ENCODE measurements around the gene C5AR1. TPM values are rescaled to one million over a fixed set of nuclear protein-coding genes. Genes with fewer than 3 reads are reported as not detected.

The C5AR1 gene
- total and polyA plus RNA-seq, 4 donors: 1.8 to 5.3 (median 3.2) TPM

- Histone ChIP-seq H3K9me3 (ENCODE audit: control insufficient read depth in 4 of 4, low read length in 3 of 4) (no peaks in the 10 kb centered on the region), H3K36me3 (ENCODE audit: control insufficient read depth in 4 of 4, insufficient read depth in 3 of 4, low read depth in 1 of 4, low read length in 3 of 4) (no peaks in the 10 kb centered on the region), H3K4me3 (ENCODE audit: low read depth in 1 of 3, low read length in 3 of 3) (no peak overlapping the region), H3K9ac (ENCODE audit: low read depth in 1 of 2, low read length in 2 of 2) (no peak overlapping the region), H3K27ac (ENCODE audit: low read depth in 1 of 2, low read length in 2 of 2) (no peak overlapping the region), H3K4me1 (ENCODE audit: control insufficient read depth in 4 of 4, insufficient read depth in 4 of 4, low read length in 3 of 4) (no peaks in the 10 kb centered on the region), H3K27me3 (ENCODE audit: control insufficient read depth in 4 of 4, insufficient read depth in 4 of 4, low read length in 3 of 4) (no peaks in the 10 kb centered on the region)
- 95% methylated on average over 29 of the region's 29 CpGs for WGBS
- TF ChIP-seq SP1 (IDR thresholded peaks at IDR 0.05): no peak
- TF ChIP-seq MAX (IDR thresholded peaks at IDR 0.05): no peak
- no peak for TF ChIP-seq FOXA1 (IDR thresholded peaks at IDR 0.05)
- TF ChIP-seq, protein P1, sequence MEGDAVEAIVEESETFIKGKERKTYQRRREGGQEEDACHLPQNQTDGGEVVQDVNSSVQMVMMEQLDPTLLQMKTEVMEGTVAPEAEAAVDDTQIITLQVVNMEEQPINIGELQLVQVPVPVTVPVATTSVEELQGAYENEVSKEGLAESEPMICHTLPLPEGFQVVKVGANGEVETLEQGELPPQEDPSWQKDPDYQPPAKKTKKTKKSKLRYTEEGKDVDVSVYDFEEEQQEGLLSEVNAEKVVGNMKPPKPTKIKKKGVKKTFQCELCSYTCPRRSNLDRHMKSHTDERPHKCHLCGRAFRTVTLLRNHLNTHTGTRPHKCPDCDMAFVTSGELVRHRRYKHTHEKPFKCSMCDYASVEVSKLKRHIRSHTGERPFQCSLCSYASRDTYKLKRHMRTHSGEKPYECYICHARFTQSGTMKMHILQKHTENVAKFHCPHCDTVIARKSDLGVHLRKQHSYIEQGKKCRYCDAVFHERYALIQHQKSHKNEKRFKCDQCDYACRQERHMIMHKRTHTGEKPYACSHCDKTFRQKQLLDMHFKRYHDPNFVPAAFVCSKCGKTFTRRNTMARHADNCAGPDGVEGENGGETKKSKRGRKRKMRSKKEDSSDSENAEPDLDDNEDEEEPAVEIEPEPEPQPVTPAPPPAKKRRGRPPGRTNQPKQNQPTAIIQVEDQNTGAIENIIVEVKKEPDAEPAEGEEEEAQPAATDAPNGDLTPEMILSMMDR (IDR thresholded peaks at IDR 0.05; ENCODE audit: low read depth, low read length, missing input control): no peak
- no peak for DNase-seq (ENCODE audit: low spot score)
Observed at GRCh38 chr19:47340477-47341208, 31.0 kb downstream of the C5AR1 start.

DNA sequence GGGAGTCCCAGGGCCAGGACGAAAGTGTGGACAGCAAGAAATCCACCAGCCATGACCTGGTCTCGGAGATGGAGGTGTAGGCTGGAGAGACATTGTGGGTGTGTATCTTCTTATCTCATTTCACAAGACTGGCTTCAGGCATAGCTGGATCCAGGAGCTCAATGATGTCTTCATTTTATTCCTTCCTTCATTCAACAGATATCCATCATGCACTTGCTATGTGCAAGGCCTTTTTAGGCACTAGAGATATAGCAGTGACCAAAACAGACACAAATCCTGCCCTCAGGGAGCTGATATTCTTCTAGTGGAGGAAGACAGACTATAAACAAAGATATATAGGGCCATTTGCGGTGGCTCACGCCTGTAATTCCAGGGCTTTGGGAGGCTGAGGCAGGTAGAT is 32.1 kb downstream of the C5AR1 start:
- no peak overlapping the region for H3K27ac ChIP-seq (ENCODE audit: low read depth in 1 of 2, low read length in 2 of 2)
- H3K36me3 ChIP-seq (ENCODE audit: control insufficient read depth in 4 of 4, insufficient read depth in 3 of 4, low read depth in 1 of 4, low read length in 3 of 4): no peaks in the 10 kb centered on the region
- no peaks in the 10 kb centered on the region for H3K4me1 ChIP-seq (ENCODE audit: control insufficient read depth in 4 of 4, insufficient read depth in 4 of 4, low read length in 3 of 4)
- H3K27me3 ChIP-seq (ENCODE audit: control insufficient read depth in 4 of 4, insufficient read depth in 4 of 4, low read length in 3 of 4): no peaks in the 10 kb centered on the region
- no peak for DNase-seq (ENCODE audit: low spot score)
- no peak overlapping the region for H3K9ac ChIP-seq (ENCODE audit: low read depth in 1 of 2, low read length in 2 of 2)
- WGBS: 97% methylated on average over 4 of the region's 4 CpGs
- TF ChIP-seq HNF4A (conservative IDR thresholded peaks at IDR 0.05) (no peak), RAD21 (IDR thresholded peaks at IDR 0.05) (no peak), TAF1 (conservative IDR thresholded peaks at IDR 0.05) (no peak), FOXA1 (IDR thresholded peaks at IDR 0.05) (no peak)
- TF ChIP-seq, protein P1 (IDR thresholded peaks at IDR 0.05; ENCODE audit: low read depth, low read length, missing input control): no peak
- H3K4me3 ChIP-seq (ENCODE audit: low read depth in 1 of 3, low read length in 3 of 3): no peak overlapping the region
- H3K9me3 ChIP-seq (ENCODE audit: control insufficient read depth in 4 of 4, low read length in 3 of 4): no peaks in the 10 kb centered on the region

DNA sequence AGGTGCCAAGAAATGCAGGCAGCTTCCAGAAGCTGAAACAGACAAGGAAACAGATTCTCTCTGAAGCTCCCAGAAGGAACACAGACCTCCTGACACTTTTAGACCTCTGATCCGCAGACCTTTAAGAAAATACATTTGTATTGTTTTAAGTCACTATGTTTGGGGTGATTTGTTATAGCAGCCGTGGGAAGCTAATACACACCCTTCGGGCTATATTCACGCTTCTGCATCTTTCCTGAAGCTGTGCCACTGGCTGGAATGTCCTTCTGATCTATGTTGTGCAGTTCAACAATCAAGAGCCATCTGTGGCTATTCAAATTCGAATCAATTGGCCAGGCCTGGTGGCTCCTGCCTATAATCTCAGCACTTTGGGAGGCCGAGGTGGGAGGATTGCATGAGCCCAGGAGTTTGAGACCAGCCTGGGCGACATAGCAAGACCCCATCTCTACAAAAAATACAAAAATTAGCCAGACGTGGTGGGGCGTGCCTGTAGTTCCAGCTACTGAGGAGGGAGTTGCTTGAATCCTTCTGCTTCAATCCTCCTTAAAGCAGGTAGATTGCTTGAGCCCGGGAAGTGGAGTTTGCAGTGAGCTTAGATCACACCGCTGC is 33.6 kb downstream of the C5AR1 start:
- no peaks in the 10 kb centered on the region for H3K4me1 ChIP-seq (ENCODE audit: control insufficient read depth in 4 of 4, insufficient read depth in 4 of 4, low read length in 3 of 4)
- no peak overlapping the region for H3K9ac ChIP-seq (ENCODE audit: low read depth in 1 of 2, low read length in 2 of 2)
- no peaks in the 10 kb centered on the region for H3K27me3 ChIP-seq (ENCODE audit: control insufficient read depth in 4 of 4, insufficient read depth in 4 of 4, low read length in 3 of 4)
- no peaks in the 10 kb centered on the region for H3K9me3 ChIP-seq (ENCODE audit: control insufficient read depth in 4 of 4, low read length in 3 of 4)
- 92% methylated on average over 11 of the region's 11 CpGs for WGBS
- no peak overlapping the region for H3K27ac ChIP-seq (ENCODE audit: low read depth in 1 of 2, low read length in 2 of 2)
- DNase-seq (ENCODE audit: low spot score): no peak
- no peak overlapping the region for H3K4me3 ChIP-seq (ENCODE audit: low read depth in 1 of 3, low read length in 3 of 3)
- H3K36me3 ChIP-seq (ENCODE audit: control insufficient read depth in 4 of 4, insufficient read depth in 3 of 4, low read depth in 1 of 4, low read length in 3 of 4): no peaks in the 10 kb centered on the region
- TF ChIP-seq FOXA2 (IDR thresholded peaks at IDR 0.05): no peak
- TF ChIP-seq EGR1 (IDR thresholded peaks at IDR 0.05; ENCODE audit: low read depth in 2 of 2): no peak
- no peak for TF ChIP-seq RXRA (IDR thresholded peaks at IDR 0.05)
- TF ChIP-seq YY1 (IDR thresholded peaks at IDR 0.05): no peak
- TF ChIP-seq REST (IDR thresholded peaks at IDR 0.05): no peak
- TF ChIP-seq, protein P2, sequence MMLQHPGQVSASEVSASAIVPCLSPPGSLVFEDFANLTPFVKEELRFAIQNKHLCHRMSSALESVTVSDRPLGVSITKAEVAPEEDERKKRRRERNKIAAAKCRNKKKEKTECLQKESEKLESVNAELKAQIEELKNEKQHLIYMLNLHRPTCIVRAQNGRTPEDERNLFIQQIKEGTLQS (IDR thresholded peaks at IDR 0.05): no peak
- TF ChIP-seq RAD21 (IDR thresholded peaks at IDR 0.05): no peak
- TF ChIP-seq GABPA (IDR thresholded peaks at IDR 0.05 in 1 of 2, conservative IDR thresholded peaks at IDR 0.05 in 1 of 2): no peak
- TF ChIP-seq TAF1 (conservative IDR thresholded peaks at IDR 0.05): no peak
- TF ChIP-seq HNF4G (IDR thresholded peaks at IDR 0.05): no peak
- TF ChIP-seq, protein P1 (IDR thresholded peaks at IDR 0.05; ENCODE audit: low read depth, low read length, missing input control): no peak
- TF ChIP-seq SP1 (IDR thresholded peaks at IDR 0.05): no peak

Data from liver (tissue), 9 donors.